HG02885 (cell line): ENCODE measurements around the gene FAM78A.
"Not testable (repeated sequence)": the region's sequence is repeated elsewhere in the genome, so short reads cannot be mapped to it uniquely, and the experiment has no call there.

Source experiments
- ATAC-seq: cut with Tn5 transposase; IDR thresholded peaks from one replicate; pipeline ENCODE4 v1.9.1; 2021; ENCODE audit warnings: mild to moderate bottlenecking; ENCODE audit not compliant: unreplicated experiment, poor library complexity

Gene FAM78A

DNA sequence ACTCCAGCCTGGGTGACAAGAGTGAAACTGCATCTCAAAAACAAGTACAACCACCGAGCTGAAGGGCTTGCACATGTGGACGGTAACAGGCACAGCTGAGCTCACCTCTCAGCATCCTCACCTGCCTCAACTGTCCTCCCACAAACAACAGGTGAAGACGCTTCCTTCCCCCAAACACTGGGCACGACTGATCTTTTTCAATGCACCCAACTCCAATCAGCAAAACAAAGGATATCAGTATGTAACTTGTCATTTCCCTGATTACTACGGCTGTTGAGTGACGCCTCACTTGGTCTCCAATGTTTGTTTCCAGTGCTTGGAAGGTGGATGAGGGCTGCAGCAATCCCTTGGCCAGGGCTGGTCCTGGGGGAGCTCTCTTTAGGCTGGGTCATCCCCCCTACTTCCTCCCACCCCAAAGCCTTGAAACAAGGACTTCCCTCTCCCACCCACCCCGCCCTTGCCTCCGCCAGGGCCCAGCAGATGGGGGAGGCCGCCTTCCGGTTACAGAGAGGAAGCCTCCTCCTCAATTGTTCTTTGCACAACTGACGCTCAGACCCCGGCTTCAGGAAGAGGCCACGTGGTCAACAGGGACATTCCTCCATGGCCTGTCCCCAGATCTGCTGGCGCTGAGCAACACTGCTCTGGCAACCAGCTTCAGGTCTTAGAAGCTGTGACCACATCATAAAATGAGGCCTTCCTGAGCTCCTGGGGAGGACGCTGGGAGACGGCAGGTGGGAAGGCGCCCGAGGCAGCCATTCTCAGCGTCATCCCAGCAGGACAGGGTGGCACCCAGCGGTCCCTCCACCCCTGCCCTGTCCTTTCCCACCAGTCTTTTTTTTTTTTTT lies 5.9 kb downstream of the FAM78A start:
- no peak for ATAC-seq

DNA sequence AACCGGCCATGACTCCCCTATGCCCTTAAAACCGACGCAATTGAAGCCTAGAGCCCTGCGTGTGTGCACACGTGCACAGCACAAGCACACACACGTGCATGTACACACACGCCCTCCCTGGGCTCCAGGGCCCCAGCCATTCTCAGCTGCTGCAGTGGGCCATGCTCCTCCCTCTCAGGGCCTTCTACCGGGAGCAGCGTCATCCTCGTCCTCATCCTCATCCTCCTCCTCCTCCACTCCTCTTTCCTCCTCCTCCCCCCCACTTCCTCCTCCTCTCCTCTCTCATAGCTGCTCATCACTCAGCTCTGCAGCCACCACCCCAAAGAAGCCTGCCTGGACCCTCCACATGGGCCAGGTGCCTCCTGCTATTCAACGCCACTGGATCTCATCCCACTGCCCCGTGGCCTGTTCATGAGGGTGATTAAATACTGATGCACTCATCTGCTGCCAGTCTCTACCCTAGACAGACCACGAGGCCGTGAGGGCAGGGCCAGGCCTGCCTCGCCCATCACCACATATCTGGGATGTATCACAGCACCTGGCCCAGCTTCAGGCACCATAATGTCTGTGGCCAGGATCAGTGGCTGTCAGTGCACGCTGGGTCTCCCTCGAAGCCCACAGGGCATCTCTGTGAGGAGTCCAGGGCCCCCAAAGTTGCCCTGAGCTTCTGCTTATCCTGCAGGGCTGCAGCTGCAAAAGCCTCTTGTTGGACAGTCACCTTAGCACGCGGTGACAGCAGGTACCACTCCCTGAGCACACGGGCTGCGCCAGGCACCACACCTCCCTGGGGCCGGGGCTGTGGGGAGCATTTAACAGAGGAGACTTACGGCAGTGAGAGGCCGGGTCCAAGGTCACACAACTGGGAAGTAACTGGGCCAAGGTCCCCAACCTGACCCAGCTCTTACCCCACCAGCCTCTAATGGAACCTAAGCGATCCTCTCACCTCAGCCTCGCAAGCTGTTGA lies 9.8 kb downstream of the FAM78A start:
- ATAC-seq: no peak

DNA sequence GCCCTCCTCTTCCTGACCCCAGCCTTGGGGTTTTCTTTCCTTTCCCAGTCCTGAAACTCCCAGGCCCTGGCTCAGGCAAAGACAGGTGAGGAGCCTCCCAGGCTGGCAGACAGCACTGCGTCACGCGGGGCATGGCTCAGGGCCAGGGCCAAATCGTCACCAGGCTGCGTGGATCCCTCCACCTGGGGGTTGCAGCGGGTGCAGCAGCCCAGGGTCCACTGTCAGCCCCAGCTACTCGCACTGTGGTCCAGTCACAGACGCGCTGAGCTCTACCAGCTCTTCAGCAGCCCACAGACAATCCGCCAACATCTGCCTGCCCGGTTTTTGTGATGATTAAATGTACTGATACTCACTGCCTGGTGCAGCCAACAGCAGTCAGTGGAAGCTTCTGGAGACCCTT lies 12.1 kb downstream of the FAM78A start:
- ATAC-seq: no peak

DNA sequence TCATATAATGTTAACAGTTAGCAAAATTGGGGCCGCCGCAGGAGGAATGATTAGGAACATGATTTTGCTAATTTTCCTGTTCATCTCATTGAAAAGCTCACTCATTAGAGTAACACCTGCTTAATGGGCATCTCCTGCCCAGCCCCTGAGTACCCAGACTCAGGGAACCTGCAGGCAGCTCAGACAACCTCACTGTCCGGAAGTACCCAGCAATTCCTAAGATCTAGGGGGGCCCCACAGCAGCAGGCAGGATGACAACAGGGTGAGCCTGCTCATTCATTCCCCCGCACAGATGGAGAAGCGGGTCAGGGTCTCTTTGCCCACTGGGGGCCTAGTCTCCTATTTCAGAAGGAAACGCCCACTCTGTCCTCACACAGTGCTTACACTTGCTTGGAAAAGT lies 12.6 kb downstream of the FAM78A start:
- ATAC-seq: no peak

DNA sequence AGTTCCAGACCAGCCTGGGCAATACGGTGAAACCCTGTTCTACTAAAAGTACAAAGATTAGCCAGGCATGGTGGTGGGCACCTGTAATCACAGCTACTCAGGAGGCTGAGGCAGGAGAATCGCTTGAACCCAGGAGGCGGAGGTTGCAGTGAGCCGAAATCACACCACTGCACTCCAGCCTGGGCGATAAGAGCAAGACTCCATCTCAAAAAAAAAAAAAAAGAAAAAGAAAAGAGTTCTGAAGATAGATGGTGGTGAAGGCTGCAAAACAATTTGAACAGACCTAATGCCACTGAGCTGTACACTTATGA lies 13.3 kb downstream of the FAM78A start:
- not testable (repeated sequence) for ATAC-seq

DNA sequence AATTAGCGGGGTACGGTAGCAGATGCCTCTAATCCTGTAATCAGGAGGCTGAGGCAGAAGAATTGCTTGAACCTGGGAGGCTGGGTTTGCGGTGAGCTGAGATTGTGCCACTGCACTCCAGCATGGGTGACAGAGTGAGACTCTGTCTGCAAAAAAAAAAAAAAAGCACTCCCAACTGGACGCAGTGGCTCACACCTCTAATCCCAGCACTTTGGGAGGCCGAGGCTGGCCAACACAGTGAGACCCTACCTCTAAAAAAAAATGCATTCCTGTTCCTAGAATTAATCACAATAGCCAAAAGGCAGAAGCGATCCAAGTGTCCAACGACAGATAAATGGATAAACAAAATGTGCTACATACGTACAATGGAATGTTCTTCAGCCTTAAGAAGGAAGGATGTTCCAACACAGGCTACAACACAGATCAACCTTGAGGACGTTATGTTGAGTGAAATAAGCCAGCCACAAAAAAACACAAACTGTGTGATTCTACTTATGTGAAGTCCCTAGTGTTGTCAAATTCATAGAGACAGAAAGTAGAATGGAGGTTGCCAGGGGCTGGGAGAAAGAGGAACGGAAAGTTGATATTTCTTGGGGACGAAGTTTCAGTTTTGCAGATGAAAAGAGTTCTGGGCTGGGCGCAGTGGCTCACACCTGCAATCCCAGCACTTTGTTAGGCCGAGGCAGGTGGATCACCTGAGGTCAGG lies 13.8 kb downstream of the FAM78A start:
- peak; percentile 54 for ATAC-seq

DNA sequence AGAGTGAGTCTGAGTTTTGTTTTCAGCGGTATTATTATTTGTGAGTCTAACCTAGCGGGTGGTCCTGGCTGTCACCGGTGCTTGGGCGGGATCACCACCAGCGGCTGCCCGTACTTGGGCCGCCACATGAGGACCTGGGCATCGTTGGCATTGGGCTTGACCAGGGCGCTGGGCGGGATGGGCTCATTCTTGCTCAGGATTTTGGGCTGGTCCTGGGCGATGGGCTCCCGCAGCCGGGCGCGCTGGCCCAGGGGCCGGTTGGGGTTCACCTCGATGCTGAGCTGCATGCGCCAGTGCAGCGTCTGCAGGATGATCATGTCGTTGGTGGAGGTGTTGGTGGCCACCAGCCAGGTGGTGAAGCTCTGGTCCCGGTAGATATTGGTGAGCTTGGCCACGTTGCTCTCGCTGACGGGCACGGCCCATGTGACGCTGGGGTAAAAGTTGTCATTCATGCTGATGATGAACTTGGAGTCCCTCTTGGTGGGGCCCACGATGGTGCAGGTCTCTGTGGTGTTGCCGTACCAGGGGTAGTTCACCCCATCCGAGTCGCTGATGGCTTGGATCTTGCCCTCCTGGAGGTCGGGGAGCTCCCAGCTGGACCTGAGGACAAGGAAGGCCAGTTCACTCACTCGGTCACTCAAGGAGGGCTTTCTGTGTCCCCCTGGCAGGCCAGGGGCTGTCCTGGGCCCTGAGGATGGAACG lies 15.4 kb downstream of the FAM78A start:
- ATAC-seq: no peak

DNA sequence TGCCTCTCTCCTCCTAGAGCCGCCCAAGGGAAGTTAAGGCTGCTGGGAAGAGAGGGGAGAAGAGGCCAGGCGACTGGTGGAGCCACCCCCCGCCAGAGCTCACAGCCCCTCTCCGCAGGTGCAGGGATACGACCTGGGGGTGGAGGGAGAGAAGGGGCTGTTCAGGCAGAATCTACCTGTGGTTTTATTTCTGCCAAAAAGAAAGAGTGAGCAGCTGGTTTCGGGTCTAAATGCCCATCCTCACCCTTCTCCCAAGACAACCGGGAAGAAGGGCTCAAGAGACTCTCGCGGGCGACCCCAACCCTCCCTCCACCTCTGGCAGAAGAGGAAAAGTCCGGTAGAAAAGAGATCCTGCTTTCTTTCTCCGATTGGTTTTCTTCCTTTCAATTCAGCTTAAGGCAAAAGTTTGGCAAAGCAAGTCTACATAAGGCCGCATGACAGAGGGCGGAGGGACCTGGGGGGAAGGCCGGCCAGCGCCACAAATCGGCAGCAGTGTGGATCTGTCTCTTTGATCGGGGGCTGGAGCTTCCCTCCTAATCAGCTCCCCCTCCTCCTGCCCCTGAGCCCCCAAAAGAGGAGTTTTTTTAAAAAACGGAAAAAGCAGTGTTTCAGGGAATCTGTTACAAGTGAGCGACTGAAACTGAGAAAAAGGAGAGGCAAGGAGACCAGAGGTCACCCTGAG lies 16.3 kb downstream of the FAM78A start:
- no peak for ATAC-seq

DNA sequence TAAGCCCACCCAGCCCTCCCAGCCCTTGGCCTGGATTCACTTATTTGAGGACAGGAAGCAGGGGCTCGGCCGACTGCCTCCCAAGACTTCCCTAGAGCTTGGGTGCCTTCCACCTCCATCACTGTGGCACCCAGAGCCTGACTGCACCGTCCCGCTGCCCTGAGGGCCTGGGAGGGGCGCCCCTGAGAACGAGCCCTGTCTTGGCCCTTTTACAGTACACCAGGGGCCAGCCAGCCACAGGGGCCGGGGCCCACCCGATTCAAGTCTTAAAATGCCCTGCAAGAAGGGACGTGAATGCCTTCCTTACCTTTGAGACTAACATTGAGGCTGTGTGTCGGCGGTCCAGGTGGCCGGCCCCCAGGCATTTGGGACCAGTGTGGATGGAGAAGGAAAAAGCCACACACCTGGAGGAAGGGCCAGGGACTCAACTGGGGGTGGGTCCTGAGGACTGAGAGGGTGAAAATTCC lies 16.8 kb downstream of the FAM78A start:
- no peak for ATAC-seq

DNA sequence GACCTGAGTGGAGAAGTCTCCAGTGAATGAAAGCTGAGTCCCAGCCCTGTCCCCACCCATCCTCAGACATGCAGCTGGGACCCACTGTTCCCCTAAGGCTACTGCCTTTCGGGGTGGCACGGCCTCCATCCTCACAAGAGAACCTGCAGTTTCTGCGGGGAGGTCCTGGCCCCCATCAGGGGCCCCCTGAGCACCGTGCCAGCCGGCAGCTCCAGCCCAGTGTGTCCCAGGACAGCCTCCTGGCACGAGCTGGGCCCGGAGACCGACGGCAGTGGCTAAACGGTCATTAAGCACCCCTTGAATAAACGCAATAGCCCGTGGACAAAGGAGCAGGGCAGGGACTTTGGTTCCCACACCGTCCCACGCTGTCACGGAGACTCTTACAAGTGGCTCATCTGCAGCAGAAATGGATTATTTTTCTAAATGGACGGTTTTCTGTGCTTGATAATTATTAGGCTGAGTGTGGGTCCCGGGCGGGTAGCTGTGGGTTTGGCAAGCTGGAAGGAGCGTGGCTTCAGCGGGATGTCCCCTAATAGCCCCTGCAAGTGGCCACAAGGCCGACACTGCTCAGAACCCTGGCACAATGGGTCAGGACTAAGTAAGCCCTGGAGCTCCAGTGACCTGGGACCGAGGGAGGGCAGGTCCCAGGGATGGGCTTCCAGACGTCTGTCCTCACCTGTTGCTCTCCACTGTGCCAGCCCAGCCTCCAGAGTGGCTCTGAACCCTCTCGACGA lies 17.4 kb downstream of the FAM78A start:
- ATAC-seq: no peak

DNA sequence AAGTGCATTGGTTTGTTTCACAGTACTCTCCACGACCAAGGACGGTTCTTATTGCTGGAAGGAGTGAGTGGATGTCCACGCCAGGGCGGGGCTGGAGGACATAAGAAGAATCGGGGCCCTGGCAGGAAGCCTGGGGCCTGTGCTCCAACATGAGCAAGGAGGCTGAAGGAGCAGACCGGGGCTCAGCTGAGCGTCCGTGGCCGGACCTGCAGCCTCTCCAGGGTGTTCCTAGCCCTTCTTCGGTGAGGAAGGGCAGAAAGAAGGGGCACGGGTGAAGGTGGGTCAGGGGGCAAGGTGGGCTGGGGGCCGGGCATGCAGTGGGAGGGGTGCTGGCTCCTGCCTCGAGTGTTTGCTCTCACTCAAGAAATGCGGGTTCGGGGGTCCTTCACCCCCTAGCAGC lies 18.1 kb downstream of the FAM78A start:
- ATAC-seq: no peak

DNA sequence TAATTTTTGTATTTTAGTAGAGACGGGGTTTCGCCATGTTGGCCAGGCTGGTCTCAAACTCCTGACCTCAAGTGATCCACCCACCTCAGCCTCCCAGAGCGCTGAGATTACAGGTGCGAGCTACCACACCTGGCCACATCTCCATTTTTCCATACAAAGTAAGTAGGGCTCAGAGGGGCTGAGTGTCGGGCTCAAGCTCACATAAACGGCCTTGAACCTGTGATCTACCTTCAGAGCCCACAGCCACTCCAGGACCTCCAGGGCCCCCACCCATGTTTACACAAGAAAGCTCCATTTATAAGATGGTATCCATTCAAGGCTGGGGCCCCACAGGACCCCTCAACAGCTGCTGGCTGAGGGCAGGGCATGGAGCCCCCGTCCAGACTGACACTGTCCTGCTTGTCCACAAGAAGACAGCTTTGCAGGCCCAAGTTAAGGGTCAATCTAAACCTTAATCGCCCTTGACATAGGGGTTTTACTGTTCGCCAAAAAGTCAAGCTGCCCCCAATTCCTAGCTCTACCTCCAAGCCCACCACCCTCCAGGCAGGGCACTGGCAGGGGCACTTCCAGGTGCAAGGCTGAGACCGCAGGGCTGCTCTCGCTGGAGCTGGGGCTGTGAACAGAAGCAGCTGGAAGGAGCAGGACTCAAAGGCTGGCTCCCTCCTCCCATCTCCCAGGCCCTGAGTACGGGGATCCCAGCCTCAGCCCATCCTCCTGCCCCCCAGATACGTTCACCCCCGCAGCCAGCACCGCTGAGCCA lies 18.9 kb downstream of the FAM78A start:
- ATAC-seq: no peak

DNA sequence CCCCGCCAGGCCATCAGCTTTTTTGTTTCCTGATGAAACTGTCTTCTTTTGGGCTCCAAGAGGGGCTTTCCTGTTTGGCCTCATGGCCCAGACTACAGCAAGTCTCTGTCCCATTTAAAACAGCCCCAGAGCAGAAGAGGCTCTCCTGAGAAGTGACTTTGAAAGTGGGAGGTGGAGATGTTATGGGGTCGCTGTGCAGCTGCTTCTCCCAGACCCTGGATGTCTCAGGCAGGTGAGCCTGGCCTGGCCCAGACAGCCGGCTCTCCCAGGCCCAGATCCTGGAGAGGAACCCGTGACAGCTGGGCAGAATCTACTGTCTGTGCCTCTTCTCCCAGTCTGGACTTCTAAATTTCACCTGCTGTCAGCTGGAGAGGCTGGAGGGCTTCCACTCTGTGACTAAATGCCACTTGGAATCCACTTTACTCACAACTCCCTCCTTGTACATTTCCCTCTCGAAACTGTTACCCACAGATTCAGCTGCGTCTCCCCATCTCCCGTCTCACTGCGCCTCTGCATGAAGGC lies 20.6 kb downstream of the FAM78A start:
- ATAC-seq: no peak

DNA sequence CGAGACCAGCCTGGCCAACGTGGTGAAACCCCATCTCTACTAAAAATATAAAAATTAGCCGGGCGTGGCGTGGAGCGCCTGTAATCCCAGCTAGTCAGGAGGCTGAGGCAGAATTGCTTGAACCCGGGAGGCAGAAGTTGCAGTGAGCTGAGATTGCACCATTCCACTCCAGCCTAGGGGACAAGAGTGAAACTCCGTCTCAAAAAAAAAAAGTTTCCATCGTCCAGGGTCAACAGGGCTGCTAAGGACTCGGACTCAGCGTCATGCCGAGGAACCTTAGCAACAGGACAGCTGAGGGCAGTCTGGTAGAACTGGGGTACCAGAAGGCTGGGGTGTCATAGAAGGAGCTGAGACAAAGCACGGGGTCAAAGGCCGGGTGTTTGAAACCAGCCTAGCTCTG lies 21.7 kb downstream of the FAM78A start:
- ATAC-seq: no peak

DNA sequence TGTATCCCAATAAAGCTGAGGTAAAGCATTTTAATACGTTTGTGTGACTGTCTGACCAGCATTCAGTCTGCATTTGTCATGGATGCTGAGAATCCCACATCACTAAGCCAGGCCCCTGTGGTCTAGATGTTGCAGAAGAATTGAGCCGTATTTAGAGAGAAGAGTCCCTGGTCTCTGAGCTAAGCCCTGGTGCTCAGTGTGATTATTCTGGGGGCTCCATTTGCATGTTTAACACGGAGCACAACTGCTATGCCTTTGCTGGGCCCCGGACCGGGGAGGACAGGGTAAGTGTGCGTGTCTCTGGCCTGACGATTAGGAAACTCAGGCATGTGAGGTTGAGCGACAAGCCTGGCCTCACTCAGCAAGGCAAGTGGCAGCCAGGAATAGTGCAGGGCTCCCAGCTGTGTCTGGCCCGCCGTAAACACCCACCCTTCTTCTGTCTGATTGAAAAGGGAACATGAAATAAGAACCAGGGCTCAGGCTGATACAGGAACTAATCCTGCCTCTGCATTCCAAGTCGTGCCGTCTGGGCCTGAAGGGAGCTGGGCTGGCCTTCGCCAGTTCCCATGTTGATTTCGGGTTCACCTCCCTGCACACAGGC lies 22.3 kb downstream of the FAM78A start:
- peak; percentile 28 for ATAC-seq

DNA sequence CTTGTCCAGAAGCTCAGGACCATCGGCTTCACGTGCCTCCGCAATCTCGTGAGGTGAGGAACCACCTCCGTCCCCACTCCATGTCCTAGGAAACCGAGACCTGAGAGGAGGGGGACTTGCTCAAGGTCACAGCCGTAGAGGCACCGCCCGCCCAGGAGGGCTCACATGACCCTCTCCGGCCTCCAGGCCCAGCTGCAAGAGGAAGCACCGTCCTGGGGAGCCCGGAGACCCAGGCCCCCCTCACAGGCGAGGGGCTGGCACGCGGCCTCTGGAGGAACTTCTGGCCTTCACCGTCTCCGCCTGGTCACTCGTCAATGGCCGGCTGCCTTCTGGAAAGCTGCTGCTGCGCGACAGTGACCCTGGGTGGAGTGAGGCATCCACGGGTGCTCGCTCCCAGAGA lies 24.2 kb downstream of the FAM78A start:
- ATAC-seq: no peak

DNA sequence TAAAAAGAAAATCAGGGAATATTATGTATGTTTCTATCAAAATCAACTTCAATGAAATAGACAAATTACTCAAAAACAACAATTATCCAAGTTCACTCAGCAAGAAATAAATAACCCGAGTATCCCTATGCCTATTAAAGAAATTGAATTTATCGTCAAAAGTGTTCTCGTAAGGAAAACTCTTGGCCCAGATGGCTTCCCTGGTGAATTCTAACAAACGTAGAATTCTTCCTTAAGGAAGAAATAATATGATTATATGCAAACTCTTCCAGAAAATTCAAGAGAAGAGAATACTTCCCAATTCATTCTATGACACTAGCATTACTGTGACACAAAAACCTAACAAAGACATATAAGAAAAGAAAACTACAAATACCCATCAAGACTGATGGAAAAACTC lies 29.7 kb downstream of the FAM78A start:
- ATAC-seq: no peak

DNA sequence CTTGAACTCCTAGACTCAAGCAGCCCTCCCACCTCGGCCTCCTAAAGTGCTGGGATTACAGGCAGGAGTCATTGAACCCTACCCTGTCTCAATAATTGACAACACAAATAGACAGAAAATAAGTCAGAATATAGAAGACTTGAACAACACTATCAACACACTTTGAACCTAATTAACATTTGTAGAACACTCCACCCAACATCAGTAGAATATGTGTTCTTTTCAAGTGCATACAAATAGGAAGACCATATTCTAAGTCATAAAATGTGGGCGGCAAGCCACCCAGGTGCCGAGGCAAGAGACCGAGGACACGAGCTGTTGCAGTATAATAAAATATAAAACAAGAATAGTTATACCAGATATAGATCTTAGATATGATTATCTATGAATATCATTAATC lies 32.0 kb downstream of the FAM78A start:
- not testable (repeated sequence) for ATAC-seq
